Measurements from ENCODE around the gene NCOA4.
"Not testable (repeated sequence)": the region's sequence is repeated elsewhere in the genome, so short reads cannot be mapped to it uniquely, and the experiment has no call there.

DNA sequence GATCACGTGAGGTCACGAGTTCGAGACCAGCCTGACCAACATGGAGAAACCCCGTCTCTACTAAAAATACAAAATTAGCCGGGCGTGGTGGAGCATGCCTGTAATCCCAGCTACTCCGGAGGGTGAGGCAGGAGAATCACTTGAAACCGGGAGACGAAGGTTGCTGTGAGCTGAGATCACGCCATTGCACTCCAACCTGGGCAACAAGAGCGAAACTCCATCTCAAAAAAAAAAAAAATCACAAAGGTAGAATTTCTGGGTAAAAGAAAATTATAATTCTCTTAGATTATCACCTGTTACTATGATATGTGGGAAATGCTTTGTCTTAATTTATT, 19.0 kb upstream of the NCOA4 start:
- TF ChIP-seq EZH2phosphoT487 (IDR thresholded peaks at IDR 0.05; ENCODE audit: borderline replicate concordance, low read depth, low read length), result not testable (repeated sequence)
- TF ChIP-seq, protein P1, sequence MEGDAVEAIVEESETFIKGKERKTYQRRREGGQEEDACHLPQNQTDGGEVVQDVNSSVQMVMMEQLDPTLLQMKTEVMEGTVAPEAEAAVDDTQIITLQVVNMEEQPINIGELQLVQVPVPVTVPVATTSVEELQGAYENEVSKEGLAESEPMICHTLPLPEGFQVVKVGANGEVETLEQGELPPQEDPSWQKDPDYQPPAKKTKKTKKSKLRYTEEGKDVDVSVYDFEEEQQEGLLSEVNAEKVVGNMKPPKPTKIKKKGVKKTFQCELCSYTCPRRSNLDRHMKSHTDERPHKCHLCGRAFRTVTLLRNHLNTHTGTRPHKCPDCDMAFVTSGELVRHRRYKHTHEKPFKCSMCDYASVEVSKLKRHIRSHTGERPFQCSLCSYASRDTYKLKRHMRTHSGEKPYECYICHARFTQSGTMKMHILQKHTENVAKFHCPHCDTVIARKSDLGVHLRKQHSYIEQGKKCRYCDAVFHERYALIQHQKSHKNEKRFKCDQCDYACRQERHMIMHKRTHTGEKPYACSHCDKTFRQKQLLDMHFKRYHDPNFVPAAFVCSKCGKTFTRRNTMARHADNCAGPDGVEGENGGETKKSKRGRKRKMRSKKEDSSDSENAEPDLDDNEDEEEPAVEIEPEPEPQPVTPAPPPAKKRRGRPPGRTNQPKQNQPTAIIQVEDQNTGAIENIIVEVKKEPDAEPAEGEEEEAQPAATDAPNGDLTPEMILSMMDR (conservative IDR thresholded peaks at IDR 0.05; ENCODE audit: low read length), result not testable (repeated sequence)
